ENCODE data around the gene ZFR.

ZFR gene

DNA sequence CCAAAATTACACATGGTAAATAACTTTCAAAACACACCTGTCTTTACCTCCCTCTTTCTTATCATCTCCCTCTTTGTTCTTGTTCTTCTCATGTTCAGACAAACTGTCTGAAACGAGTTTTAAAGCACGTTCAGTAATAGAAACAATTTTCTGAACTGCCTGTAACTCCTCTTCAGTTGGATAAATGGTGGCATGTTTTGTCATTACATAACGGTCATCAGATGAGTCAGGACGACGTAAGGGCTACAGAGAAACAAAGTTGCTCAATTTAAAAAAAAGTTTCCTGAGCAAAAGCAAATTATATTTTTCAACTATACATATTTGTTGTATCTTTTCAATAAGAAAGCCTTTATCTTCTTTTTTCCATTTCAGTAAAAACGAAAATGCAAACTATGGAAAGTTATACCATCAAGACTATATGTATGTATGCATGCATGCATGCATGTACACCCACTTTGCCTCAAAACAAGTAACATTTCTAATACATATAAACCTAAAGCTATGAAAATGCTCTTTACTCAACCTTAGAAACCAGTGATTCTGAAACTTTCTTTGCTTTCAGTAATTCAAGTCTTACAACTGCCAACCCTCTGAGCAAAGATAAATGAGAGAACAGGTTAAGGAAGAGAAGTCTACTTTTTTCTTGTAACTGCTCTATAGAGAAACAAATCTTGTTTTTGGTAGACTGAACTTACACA, 56.0 kb downstream of the ZFR start:
- no peak overlapping the region for H3K4me2 ChIP-seq (ENCODE audit: insufficient read depth, low read length)
- H3K4me3 ChIP-seq (ENCODE audit: low read depth in 1 of 2, low read length in 2 of 2): no peak overlapping the region
- no peak overlapping the region for H3K9ac ChIP-seq (ENCODE audit: low read depth, low read length)
- no peaks in the 10 kb centered on the region for H3K27me3 ChIP-seq (ENCODE audit: insufficient read depth, low read length, poor library complexity)
- H3K79me2 ChIP-seq (ENCODE audit: insufficient read depth, low read length): no peaks in the 10 kb centered on the region
- TF ChIP-seq, protein P1, sequence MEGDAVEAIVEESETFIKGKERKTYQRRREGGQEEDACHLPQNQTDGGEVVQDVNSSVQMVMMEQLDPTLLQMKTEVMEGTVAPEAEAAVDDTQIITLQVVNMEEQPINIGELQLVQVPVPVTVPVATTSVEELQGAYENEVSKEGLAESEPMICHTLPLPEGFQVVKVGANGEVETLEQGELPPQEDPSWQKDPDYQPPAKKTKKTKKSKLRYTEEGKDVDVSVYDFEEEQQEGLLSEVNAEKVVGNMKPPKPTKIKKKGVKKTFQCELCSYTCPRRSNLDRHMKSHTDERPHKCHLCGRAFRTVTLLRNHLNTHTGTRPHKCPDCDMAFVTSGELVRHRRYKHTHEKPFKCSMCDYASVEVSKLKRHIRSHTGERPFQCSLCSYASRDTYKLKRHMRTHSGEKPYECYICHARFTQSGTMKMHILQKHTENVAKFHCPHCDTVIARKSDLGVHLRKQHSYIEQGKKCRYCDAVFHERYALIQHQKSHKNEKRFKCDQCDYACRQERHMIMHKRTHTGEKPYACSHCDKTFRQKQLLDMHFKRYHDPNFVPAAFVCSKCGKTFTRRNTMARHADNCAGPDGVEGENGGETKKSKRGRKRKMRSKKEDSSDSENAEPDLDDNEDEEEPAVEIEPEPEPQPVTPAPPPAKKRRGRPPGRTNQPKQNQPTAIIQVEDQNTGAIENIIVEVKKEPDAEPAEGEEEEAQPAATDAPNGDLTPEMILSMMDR (IDR thresholded peaks at IDR 0.05; ENCODE audit: borderline replicate concordance, extremely low read depth, low read length, poor library complexity, severe bottlenecking): no peak
- no peak for TF ChIP-seq EZH2 (IDR thresholded peaks at IDR 0.05; ENCODE audit: borderline replicate concordance, low read depth, low read length, severe bottlenecking)
- peaks cover 94% of the 10 kb centered on the region for H3K36me3 ChIP-seq (ENCODE audit: insufficient read depth, low read length)
- DNase-seq (no peak), ATAC-seq (ENCODE audit: insufficient read depth, low read depth) (no peak)
- H3K27ac ChIP-seq (ENCODE audit: low read length): no peak overlapping the region
- H3K4me1 ChIP-seq (ENCODE audit: insufficient read depth, low read length): no peaks in the 10 kb centered on the region
- no peaks in the 10 kb centered on the region for H3K9me3 ChIP-seq (ENCODE audit: insufficient read depth, low read length, severe bottlenecking)
- no peak overlapping the region for H2AFZ ChIP-seq (ENCODE audit: low read depth, low read length)
- no peaks in the 10 kb centered on the region for H4K20me1 ChIP-seq (ENCODE audit: insufficient read depth, low read length)

DNA sequence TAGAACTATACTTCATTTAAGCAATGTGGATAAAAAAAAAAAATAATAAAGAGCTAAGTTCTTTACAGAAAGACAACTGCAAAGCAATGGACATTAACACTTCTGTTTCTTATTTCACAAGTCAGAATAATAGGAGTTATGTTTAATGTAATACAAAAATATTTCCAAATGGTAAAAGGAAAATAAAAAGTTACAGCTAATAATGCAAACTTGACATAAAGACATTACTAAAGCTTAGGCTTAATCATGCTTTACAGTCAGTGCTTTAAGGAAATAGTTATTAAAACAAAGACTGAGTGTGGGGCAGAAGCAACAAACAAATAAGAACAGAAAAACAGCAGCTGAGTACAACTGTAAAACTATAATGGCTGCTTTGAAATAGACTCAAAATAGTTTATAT, 56.7 kb downstream of the ZFR start:
- H3K27ac ChIP-seq (ENCODE audit: low read length): no peak overlapping the region
- H2AFZ ChIP-seq (ENCODE audit: low read depth, low read length): no peak overlapping the region
- no peaks in the 10 kb centered on the region for H4K20me1 ChIP-seq (ENCODE audit: insufficient read depth, low read length)
- H3K4me3 ChIP-seq (ENCODE audit: low read depth in 1 of 2, low read length in 2 of 2): no peak overlapping the region
- DNase-seq: no peak
- no peaks in the 10 kb centered on the region for H3K4me1 ChIP-seq (ENCODE audit: insufficient read depth, low read length)
- ATAC-seq (ENCODE audit: insufficient read depth, low read depth): no peak
- H3K9ac ChIP-seq (ENCODE audit: low read depth, low read length): no peak overlapping the region
- TF ChIP-seq EZH2 (IDR thresholded peaks at IDR 0.05; ENCODE audit: borderline replicate concordance, low read depth, low read length, severe bottlenecking): no peak
- TF ChIP-seq, protein P1 (IDR thresholded peaks at IDR 0.05; ENCODE audit: borderline replicate concordance, extremely low read depth, low read length, poor library complexity, severe bottlenecking): no peak
- H3K36me3 ChIP-seq (ENCODE audit: insufficient read depth, low read length): peaks cover 96% of the 10 kb centered on the region
- no peaks in the 10 kb centered on the region for H3K27me3 ChIP-seq (ENCODE audit: insufficient read depth, low read length, poor library complexity)
- H3K9me3 ChIP-seq (ENCODE audit: insufficient read depth, low read length, severe bottlenecking): no peaks in the 10 kb centered on the region
- H3K79me2 ChIP-seq (ENCODE audit: insufficient read depth, low read length): no peaks in the 10 kb centered on the region
- H3K4me2 ChIP-seq (ENCODE audit: insufficient read depth, low read length): no peak overlapping the region

DNA sequence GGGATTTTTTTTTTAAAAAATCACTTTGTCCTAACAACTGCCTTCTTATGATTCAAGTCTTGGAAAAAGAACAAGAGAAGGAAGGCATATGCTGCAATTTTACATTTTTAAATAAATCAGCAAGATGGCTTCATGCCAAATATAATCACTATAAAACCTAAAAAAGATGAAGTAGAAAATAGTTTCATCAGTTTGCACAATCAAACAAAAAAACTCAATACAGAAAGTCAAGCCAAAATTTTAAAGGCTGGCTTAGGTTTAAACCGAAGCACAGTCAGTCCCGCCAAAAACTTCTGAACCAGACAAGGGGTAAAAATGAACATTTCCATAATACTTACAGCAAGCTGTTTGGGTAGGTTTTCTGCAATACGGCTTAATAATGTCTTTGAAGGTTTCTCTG, 57.3 kb downstream of the ZFR start:
- Histone ChIP-seq H3K79me2 (ENCODE audit: insufficient read depth, low read length) (no peaks in the 10 kb centered on the region), H3K4me1 (ENCODE audit: insufficient read depth, low read length) (no peaks in the 10 kb centered on the region), H4K20me1 (ENCODE audit: insufficient read depth, low read length) (no peaks in the 10 kb centered on the region), H2AFZ (ENCODE audit: low read depth, low read length) (no peak overlapping the region), H3K27ac (ENCODE audit: low read length) (no peak overlapping the region), H3K9me3 (ENCODE audit: insufficient read depth, low read length, severe bottlenecking) (no peaks in the 10 kb centered on the region), H3K4me3 (ENCODE audit: low read depth in 1 of 2, low read length in 2 of 2) (no peak overlapping the region), H3K27me3 (ENCODE audit: insufficient read depth, low read length, poor library complexity) (no peaks in the 10 kb centered on the region), H3K9ac (ENCODE audit: low read depth, low read length) (no peak overlapping the region), H3K4me2 (ENCODE audit: insufficient read depth, low read length) (no peak overlapping the region), H3K36me3 (ENCODE audit: insufficient read depth, low read length) (peaks cover 96% of the 10 kb centered on the region)
- ATAC-seq (ENCODE audit: insufficient read depth, low read depth) (no peak), DNase-seq (no peak)
- TF ChIP-seq, protein P1 (IDR thresholded peaks at IDR 0.05; ENCODE audit: borderline replicate concordance, extremely low read depth, low read length, poor library complexity, severe bottlenecking): no peak
- no peak for TF ChIP-seq EZH2 (IDR thresholded peaks at IDR 0.05; ENCODE audit: borderline replicate concordance, low read depth, low read length, severe bottlenecking)
